Loucy (cell line): ENCODE results near the gene WDR48.

ENCODE experiments used
- CTCF ChIP-seq: fragments of 200-600 bp; sonication (generic); conservative IDR thresholded peaks from 2 replicates; pipeline ENCODE4 v1.5.1; 2014; ENCODE audit warnings: mild to moderate bottlenecking, antibody characterized with exemption, low read length
- EZH2phosphoT487 ChIP-seq: fragments of 200-600 bp; IDR thresholded peaks from 2 replicates; pipeline ENCODE4 v1.6.1; 2018; ENCODE audit warnings: antibody characterized with exemption, mild to moderate bottlenecking, moderate library complexity, borderline replicate concordance

GRCh38 chr3:39088456-39088855, 36.6 kb downstream of the WDR48 start:
- no peak for TF ChIP-seq CTCF
- TF ChIP-seq EZH2phosphoT487: no peak
